Activated CD4-positive, alpha-beta T cell treated with anti-CD3 and anti-CD28 coated beads for 36 hours (primary cell): ENCODE data around the gene RNF123. TPM values are rescaled to one million over a fixed set of nuclear protein-coding genes. Genes with fewer than 3 reads are reported as not detected.

Experiments used
- ATAC-seq: fragments of 200-7000 bp; cut with Tn5 transposase; one replicate; pipeline ENCODE4 v1.10.0; 2021; ENCODE audit warnings: mild to moderate bottlenecking, moderate library complexity
- CTCF ChIA-PET: fragments of 350-600 bp; sonication (Branson Sonifier 250); formaldehyde crosslinking; loops from one replicate; lab custom pipeline; 2021; ENCODE audit warnings: antibody characterized with exemption; lab: Charles Lee
- POLR2A ChIA-PET: fragments of 350-600 bp; sonication (Branson Sonifier 250); formaldehyde crosslinking; loops from one replicate; lab custom pipeline; 2021; ENCODE audit warnings: antibody characterized with exemption, inconsistent platforms; lab: Charles Lee
- DNase-seq: peaks from one replicate; pipeline ENCODE4 v3.0.0-alpha.2; 2020
- H3K27ac Mint-ChIP-seq: one replicate; pipeline ENCODE4 v1.8.0; 2021; ENCODE audit warnings: mixed read lengths
- H3K27me3 Mint-ChIP-seq: one replicate; pipeline ENCODE4 v1.8.0; 2021; ENCODE audit warnings: mixed read lengths
- H3K36me3 Mint-ChIP-seq: one replicate; pipeline ENCODE4 v1.8.0; 2021; ENCODE audit warnings: low read depth, mixed read lengths
- H3K4me1 Mint-ChIP-seq: one replicate; pipeline ENCODE4 v1.8.0; 2021; ENCODE audit warnings: mixed read lengths
- H3K4me3 Mint-ChIP-seq: one replicate; pipeline ENCODE4 v1.8.0; 2021; ENCODE audit warnings: mild to moderate bottlenecking, moderate library complexity, mixed read lengths
- H3K9me3 Mint-ChIP-seq: one replicate; pipeline ENCODE4 v1.8.0; 2021; ENCODE audit warnings: low read depth, mixed read lengths
- intact Hi-C, 2 experiments: fragments of 100-400 bp; cut with DNase I in 1 of 2; cut with micrococcal nuclease in 1 of 2; formaldehyde crosslinking; loops; one replicate each; pipeline versions ENCODE4 v1.14.2 to v1.15.1; 2022 to 2024; cut with DNase I, micrococcal nuclease
- total RNA-seq, 2 experiments: library from RNA; stranded (reverse); gene quantifications; one replicate each; pipeline ENCODE4 v1.2.3, GENCODE V29; 2021

The RNF123 gene
- total RNA-seq, result 10 to 100 TPM; 25.2 to 32.7 TPM

DNA sequence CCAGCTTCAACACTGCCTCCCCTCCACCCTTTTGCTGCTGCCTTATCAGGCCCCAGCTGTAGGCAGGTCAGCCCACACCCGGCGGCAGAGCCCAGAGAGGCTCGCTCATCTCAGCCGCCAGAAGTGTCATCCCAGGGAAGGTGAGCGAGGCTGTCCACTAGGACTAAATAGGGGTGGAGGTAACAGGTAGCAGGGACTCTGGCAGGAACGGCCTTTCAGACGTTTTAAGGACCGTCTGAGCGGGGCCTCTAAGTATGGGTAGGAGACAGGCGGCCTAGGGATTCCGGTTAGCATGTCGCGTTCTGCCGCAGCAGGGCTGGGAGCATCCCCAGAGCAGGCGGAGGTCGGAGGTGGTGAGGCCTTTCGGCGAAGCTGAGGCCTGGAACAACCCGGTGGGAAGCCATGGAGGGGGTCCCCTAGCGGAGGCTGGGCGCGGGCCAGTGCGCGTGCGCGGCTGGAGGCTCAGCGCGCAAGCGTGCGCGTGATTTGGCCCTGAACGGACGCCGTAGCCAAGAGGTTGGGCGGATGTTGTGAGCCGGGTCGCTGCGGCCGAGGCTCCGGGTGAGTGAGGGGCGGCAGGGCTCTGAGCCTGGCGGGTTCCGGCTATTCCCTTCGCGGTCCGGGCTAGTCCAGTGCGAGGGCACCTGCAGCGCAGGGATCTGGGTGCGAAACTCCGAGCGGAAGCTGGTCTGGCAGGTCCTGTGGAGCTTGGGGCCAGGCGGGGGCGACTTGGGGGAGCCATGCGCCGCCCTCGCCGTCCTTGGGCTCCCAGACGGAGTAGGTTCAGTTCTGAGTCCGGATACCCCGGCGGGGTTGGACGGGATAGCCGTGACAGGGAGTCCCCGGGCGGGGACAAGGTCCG is at the start of gene RNF123, which contains the start of gene MST1:
Gene RNF123, plus strand, starts transcription at position 512 of the 862 bp plus-strand sequence. CDS start 1,609 bp downstream, outside the sequence.
Gene MST1, minus strand, starts transcription at position 429 of the 862 bp plus-strand sequence. CDS start 783 bp downstream, outside the sequence.
- no peaks in the 10 kb centered on the region for H3K27me3 Mint-ChIP-seq
- peak within 1 kb of the TSS; percentile 90 for H3K4me3 Mint-ChIP-seq
- no peaks in the 10 kb centered on the region for H3K9me3 Mint-ChIP-seq

DNA sequence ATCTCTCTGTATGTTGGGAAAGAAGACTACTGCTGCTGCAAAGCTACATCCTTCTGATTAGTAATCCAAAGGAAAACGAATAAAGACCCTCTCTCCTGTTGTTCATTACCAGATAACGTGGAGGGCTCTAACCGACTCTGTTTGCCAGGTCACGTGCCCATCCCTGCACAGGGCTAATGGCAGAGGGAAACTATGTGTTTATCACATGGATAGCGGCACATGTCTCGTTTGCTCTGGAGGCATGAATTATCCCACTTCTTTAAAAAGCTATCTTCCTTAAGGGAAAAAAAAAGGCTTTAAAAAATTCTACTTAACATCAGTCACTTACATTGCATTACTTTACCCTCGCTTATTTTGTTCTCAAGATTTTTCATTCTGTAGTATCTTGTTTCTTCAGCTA is 48.1 kb upstream of the RNF123 start:
- Mint-ChIP-seq H3K27me3 (no peaks in the 10 kb centered on the region), H3K4me1 (peaks cover 3% of the 10 kb centered on the region), H3K4me3 (no peak overlapping the region), H3K9me3 (no peaks in the 10 kb centered on the region), H3K27ac (no peak overlapping the region), H3K36me3 (no peaks in the 10 kb centered on the region)
- intact Hi-C loops, result no loop called here
- ChIA-PET POLR2A (no interaction called here), CTCF (no interaction called here)
- no peak for DNase-seq
- ATAC-seq, result no peak

More for the DNA sequence above, at the start of gene RNF123, which contains the start of gene MST1:
- peak within 1 kb of the TSS; percentile 90 for H3K27ac Mint-ChIP-seq
- DNase-seq, result peak; percentile 95
- intact Hi-C loops, result loop anchor here (1.0 to 5.0 kb wide), 8 partner anchors 14 to 668 kb away; partner anchors contain the start of genes APEH (in 2 of the 2), AMIGO3 (in 1 of the 2), BSN (in 1 of the 2) and DAG1 (in 1 of the 2)
- ChIA-PET CTCF (no interaction called here), POLR2A (interaction anchor here (0.6 kb wide), 1 partner anchor 923 kb away, joined by 3 read pairs; no protein-coding TSS in a partner anchor)
- peak; percentile 74 for ATAC-seq
- H3K4me1 Mint-ChIP-seq, result peaks cover 30% of the 10 kb centered on the region
- H3K36me3 Mint-ChIP-seq, result peaks cover 6% of the 10 kb centered on the region

DNA sequence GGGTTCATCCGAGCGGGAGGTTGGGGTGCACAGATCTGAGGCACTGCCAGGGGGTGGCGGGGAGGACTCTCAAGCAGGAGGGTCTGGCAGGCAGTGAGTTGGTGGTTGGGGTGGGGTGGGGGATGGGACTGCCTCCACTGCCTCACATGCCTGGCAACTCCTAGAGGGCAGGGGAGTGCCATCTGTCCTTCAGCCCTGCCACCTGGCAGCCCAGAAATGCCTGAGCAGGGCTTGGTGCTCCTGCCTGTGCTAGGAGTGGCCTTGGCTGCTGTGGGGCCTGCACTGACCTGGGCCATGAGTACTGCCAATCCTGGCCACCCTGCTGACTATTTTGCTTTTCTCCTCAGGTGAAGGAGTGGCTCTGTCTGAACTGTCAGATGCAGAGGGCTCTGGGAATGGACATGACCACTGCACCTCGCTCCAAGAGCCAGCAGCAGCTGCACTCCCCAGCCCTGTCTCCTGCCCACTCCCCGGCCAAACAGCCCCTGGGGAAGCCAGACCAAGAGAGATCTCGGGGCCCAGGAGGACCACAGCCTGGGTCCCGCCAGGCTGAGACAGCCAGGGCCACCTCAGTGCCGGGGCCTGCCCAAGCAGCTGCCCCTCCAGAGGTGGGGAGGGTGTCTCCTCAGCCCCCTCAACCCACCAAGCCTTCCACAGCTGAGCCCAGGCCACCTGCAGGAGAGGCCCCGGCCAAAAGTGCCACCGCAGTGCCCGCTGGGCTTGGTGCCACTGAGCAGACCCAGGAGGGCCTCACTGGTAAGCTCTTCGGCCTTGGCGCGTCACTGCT is 47.2 kb upstream of the RNF123 start:
- H3K9me3 Mint-ChIP-seq, result no peaks in the 10 kb centered on the region
- no peak for DNase-seq
- CTCF ChIA-PET, result no interaction called here
- peaks cover under 1% of the 10 kb centered on the region for H3K4me1 Mint-ChIP-seq
- intact Hi-C loops, result no loop called here
- ATAC-seq, result no peak
- H3K4me3 Mint-ChIP-seq, result no peak overlapping the region
- H3K27ac Mint-ChIP-seq, result no peak overlapping the region
- no peaks in the 10 kb centered on the region for H3K27me3 Mint-ChIP-seq
- POLR2A ChIA-PET, result interaction anchor here (0.6 kb wide), 1 partner anchor 53 kb away, joined by 7 read pairs; no protein-coding TSS in a partner anchor
- no peaks in the 10 kb centered on the region for H3K36me3 Mint-ChIP-seq

- Mint-ChIP-seq H3K36me3 (no peaks in the 10 kb centered on the region), H3K4me3 (no peak overlapping the region), H3K9me3 (no peaks in the 10 kb centered on the region), H3K4me1 (no peaks in the 10 kb centered on the region), H3K27me3 (no peaks in the 10 kb centered on the region), H3K27ac (no peak overlapping the region)
- ATAC-seq (no peak), DNase-seq (no peak)
- ChIA-PET CTCF (interaction anchor here (0.6 kb wide), 1 partner anchor 102 kb away, joined by 3 read pairs; no protein-coding TSS in a partner anchor), POLR2A (interaction anchor here (0.6 kb wide), 1 partner anchor 52 kb away, joined by 7 read pairs; no protein-coding TSS in a partner anchor)
- intact Hi-C loops, result no loop called here
Observed at GRCh38 chr3:49642708-49643145, 46.6 kb upstream of the RNF123 start.

DNA sequence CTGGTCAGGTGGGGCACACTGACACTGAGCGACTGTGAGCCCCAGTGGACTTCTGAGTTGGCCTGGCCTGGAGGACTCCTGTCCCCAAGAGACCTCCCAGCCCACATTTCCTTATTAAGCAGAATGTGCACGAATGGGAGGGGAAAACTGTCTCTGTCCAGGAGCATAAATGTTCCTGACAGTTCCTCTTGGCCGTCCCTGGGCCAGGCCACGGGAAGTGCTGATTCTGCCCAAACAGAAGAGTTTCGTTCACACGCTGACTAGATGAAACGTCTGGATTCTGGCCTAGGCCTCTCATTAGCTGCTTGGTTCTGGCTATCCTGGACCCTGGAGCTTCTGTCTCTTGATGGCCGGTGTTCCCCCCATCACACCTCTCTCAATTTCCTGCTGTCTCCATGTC is 44.7 kb upstream of the RNF123 start:
- POLR2A ChIA-PET, result no interaction called here
- intact Hi-C loops, result no loop called here
- Mint-ChIP-seq H3K27ac (no peak overlapping the region), H3K4me1 (no peaks in the 10 kb centered on the region), H3K4me3 (no peak overlapping the region), H3K9me3 (no peaks in the 10 kb centered on the region), H3K27me3 (no peaks in the 10 kb centered on the region), H3K36me3 (no peaks in the 10 kb centered on the region)
- CTCF ChIA-PET, result no interaction called here
- ATAC-seq, result no peak
- DNase-seq, result no peak

DNA sequence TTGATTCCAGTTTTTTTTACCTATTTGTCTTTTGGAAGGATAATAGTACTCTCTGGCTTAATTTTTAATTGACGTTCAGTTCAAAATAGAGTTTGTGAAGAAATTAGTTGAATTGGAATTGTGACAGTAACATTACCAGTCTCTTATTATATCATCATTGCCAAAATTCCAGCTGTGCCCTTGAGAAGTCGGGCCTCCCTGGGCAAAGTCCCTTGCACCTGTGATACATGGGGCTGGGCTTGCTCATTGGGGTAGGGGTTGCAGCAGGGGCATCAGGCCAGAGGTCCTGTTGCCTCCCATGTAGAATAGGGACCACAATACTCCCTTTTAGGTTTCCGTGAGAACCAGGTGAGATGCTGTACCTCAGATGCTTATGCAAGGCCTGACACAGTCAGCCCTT is 43.1 kb upstream of the RNF123 start:
- intact Hi-C loops, result no loop called here
- CTCF ChIA-PET, result no interaction called here

DNA sequence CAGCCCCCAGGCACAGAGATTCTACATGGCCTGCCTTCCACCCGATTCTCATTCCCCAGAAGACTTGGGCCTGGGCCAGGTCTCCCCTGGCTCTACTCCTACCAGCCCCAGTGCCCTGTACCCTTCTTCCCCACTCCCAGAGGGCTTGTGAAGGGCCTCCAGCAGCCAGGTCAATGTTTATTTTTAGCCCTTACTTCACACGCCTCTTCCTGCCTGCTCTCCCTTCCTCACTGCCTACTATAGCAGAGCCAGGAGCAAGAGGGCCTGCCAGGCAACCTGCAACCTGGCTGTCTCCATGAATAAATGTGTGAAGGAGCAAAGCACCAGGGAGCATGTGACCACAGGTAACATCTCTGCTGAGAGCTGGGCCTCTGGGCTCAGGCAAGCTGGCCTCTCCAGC is 41.6 kb upstream of the RNF123 start:
- intact Hi-C loops, result no loop called here
- ATAC-seq, result no peak
- no peaks in the 10 kb centered on the region for H3K27me3 Mint-ChIP-seq
- ChIA-PET CTCF (interaction anchor here (0.6 kb wide), 1 partner anchor 172 kb away, joined by 3 read pairs; no protein-coding TSS in a partner anchor), POLR2A (no interaction called here)
- H3K36me3 Mint-ChIP-seq, result no peaks in the 10 kb centered on the region
- no peaks in the 10 kb centered on the region for H3K9me3 Mint-ChIP-seq
- no peak overlapping the region for H3K4me3 Mint-ChIP-seq
- no peaks in the 10 kb centered on the region for H3K4me1 Mint-ChIP-seq
- no peak for DNase-seq
- H3K27ac Mint-ChIP-seq, result no peak overlapping the region

More for the DNA sequence above, 43.1 kb upstream of the RNF123 start:
- Mint-ChIP-seq H3K36me3 (no peaks in the 10 kb centered on the region), H3K27me3 (no peaks in the 10 kb centered on the region), H3K4me3 (no peak overlapping the region), H3K9me3 (no peaks in the 10 kb centered on the region), H3K27ac (no peak overlapping the region), H3K4me1 (no peaks in the 10 kb centered on the region)
- POLR2A ChIA-PET, result interaction anchor here (0.6 kb wide), 1 partner anchor 168 kb away, joined by 3 read pairs; the partner anchor contains the start of gene UBA7
- ATAC-seq (no peak), DNase-seq (no peak)

- Mint-ChIP-seq H3K4me3 (no peak overlapping the region), H3K4me1 (no peaks in the 10 kb centered on the region), H3K27me3 (no peaks in the 10 kb centered on the region), H3K36me3 (no peaks in the 10 kb centered on the region), H3K27ac (no peak overlapping the region), H3K9me3 (no peaks in the 10 kb centered on the region)
- ChIA-PET CTCF (interaction anchor here (0.6 kb wide), 1 partner anchor 171 kb away, joined by 3 read pairs; no protein-coding TSS in a partner anchor), POLR2A (no interaction called here)
- DNase-seq (no peak), ATAC-seq (no peak)
- intact Hi-C loops, result no loop called here
Observed at GRCh38 chr3:49648354-49649019, 40.9 kb upstream of the RNF123 start.

DNA sequence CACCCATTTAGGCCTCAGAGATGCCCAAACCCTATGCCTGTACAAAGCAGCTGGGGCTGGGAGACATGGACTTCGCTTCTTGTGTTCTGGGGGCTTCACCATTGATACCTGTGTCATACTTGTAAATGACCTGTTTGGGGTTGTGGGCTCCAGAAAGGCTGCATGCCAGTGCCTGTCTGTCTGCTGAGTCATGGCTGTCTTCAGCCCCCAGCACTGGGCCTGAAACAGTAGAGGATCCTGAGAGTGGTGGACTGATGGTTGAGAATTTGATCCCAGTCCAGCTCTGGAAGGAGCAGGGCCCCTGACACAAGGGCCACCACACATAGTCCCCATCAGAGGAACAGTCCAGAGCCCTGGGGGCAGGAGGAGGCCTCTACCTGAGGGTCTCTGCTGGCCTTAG is 39.8 kb upstream of the RNF123 start:
- POLR2A ChIA-PET, result no interaction called here
- Mint-ChIP-seq H3K27me3 (no peaks in the 10 kb centered on the region), H3K36me3 (no peaks in the 10 kb centered on the region), H3K4me1 (no peaks in the 10 kb centered on the region), H3K4me3 (no peak overlapping the region), H3K27ac (no peak overlapping the region), H3K9me3 (no peaks in the 10 kb centered on the region)
- ATAC-seq, result no peak
- intact Hi-C loops, result no loop called here
- CTCF ChIA-PET, result interaction anchor here (0.6 to 0.7 kb wide), 2 partner anchors 206 to 979 kb away, joined by 3 read pairs; no protein-coding TSS in a partner anchor
- DNase-seq, result no peak

DNA sequence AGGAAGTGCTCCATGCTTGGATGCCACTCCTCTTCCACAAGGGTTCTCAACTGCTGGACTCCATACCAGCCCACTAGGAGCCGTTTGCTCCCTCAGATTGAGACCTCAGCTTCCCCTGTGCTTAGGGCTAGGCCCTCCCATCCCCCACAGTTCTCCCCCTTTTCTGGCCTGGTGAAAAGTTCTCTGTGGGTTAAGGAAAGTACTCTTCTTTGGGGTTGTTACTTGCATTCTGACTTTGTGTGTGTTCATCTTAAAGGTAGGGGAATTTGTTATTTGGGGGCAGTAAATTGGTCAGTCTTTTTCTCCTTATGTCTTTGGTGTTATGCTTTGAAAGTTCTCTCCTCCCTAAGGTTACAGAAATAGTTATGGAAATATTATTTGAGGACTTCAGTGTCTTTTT is 39.2 kb upstream of the RNF123 start:
- intact Hi-C loops, result no loop called here
- Mint-ChIP-seq H3K4me3 (no peak overlapping the region), H3K27ac (no peak overlapping the region), H3K27me3 (no peaks in the 10 kb centered on the region), H3K9me3 (no peaks in the 10 kb centered on the region), H3K36me3 (no peaks in the 10 kb centered on the region), H3K4me1 (no peaks in the 10 kb centered on the region)
- ChIA-PET CTCF (interaction anchor here (0.7 kb wide), 1 partner anchor 205 kb away, joined by 3 read pairs; no protein-coding TSS in a partner anchor), POLR2A (no interaction called here)
- DNase-seq (no peak), ATAC-seq (no peak)
